Globus pallidus (tissue), 1 donor: ENCODE results near the gene NUAK2.

Source experiments
- DNase-seq: peaks from one replicate; pipeline ENCODE4 v3.0.0-alpha.2; 2015; ENCODE audit warnings: low spot score

NUAK2 gene

DNA sequence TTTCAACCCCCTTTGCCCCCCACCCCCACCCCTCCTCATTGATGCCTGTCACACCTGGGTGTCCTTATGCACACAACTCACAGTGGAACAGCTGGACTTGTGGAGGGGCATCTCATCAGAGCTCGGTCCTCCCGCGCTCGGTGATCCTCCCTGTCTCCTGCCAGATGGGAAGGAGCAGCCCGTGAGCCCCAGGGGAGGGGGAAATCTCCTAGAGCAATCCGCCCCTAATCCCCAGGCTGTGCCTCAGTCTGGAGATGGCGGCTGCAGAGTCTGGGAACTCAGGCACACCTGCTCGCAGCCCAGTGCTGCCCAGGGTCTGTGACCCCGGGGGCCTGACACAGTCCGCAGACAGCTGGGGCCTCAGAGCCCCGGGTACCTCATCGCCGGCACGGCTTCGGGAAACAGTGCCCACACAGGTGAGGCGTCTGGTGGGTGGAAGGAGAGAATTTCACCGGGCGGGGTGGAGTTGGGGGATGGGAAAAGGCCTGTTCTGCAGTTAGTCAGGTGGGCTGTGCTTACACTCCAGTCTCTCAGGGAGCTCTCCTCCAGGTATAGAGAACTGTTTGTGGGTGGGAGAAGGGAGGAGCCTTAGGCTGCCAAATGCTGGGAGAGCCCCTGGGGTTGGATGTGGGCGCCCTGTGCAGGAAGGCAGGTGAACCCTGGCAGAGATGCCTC lies 64.5 kb downstream of the NUAK2 start:
- DNase-seq: no peak

GRCh38 chr1:205255941-205256780 lies 65.4 kb downstream of the NUAK2 start:
- peak; percentile 97 for DNase-seq
